ENCODE data around the gene ZC3H8.

Gene ZC3H8

DNA sequence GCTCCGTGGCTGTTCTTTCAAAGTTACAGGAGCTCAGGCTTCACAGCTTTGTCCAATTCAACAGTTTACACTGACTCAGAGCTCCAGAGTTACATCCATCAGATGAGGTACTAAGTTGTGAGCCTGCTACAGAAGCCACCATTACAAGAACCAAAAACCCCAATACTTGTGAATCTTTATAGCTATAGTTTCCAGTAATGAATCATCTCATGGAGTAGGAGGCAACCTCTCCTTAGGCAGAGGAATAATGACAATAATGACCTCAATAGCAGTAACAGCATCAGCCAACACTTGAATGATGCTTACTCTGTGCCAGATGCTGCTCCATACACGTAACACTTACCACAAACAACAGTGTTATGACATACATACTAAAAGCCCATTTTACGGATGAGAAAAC is 3.6 kb downstream of the ZC3H8 start:
- in situ Hi-C loops (cut with MboI; ENCODE audit: low sequenced_read_pairs, unreplicated experiment) = no loop called here
- no peak for DNase-seq (ENCODE audit: low spot score)
- TF ChIP-seq CTCF (IDR thresholded peaks at IDR 0.05; ENCODE audit: borderline replicate concordance, control extremely low read depth, extremely low read depth, insufficient read depth, missing control alignments) = no peak

GRCh38 chr2:112244854-112245253 is 10.0 kb downstream of the ZC3H8 start:
- TF ChIP-seq CTCF (IDR thresholded peaks at IDR 0.05; ENCODE audit: borderline replicate concordance, control extremely low read depth, extremely low read depth, insufficient read depth, missing control alignments) = no peak
- in situ Hi-C loops (cut with MboI; ENCODE audit: low sequenced_read_pairs, unreplicated experiment) = no loop called here
- DNase-seq (ENCODE audit: low spot score) = no peak

GRCh38 chr2:112243233-112243632 is 11.6 kb downstream of the ZC3H8 start:
- DNase-seq (ENCODE audit: low spot score) = no peak
- in situ Hi-C loops (cut with MboI; ENCODE audit: low sequenced_read_pairs, unreplicated experiment) = no loop called here
- no peak for TF ChIP-seq CTCF (IDR thresholded peaks at IDR 0.05; ENCODE audit: borderline replicate concordance, control extremely low read depth, extremely low read depth, insufficient read depth, missing control alignments)

DNA sequence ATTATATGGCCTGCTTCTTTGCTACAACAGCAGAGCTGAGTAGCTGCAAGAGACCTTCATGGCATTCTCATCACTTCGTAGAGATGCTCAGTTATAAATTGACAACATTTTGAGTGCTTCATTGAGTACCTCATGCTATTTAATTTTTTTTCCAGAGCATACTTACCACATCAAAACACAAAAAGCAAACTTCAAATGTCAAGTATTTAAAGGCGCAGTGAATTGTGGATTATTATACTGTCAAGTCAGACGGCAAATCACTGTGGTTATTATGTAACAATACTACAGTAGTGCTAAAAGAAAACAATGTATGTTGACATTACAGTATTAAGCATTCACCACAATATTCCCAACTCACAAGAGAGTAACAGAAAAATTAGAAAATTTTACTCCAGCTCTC is 12.5 kb downstream of the ZC3H8 start:
- no peak for DNase-seq (ENCODE audit: low spot score)
- TF ChIP-seq CTCF (IDR thresholded peaks at IDR 0.05; ENCODE audit: borderline replicate concordance, control extremely low read depth, extremely low read depth, insufficient read depth, missing control alignments) = no peak
- in situ Hi-C loops (cut with MboI; ENCODE audit: low sequenced_read_pairs, unreplicated experiment) = no loop called here

DNA sequence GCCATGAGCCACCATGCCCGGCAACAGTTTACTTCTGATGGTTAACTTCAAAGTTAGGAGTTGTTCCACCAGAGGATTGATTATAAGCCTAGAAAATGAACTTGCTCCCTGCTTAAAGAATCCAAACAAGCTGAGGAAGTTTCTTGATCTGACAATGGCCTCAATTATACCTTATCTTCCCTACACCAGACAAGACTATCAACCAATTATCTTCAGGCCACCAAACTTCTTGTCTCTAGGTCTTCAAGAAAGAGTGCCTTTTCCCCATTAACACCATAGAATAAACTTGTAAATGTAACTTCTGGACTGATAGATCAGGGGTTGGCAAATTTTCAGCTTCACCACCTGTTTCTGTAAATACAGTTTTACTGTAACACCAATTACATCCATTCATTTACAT is 15.0 kb downstream of the ZC3H8 start:
- no peak for DNase-seq (ENCODE audit: low spot score)
- in situ Hi-C loops (cut with MboI; ENCODE audit: low sequenced_read_pairs, unreplicated experiment) = no loop called here
- no peak for TF ChIP-seq CTCF (IDR thresholded peaks at IDR 0.05; ENCODE audit: borderline replicate concordance, control extremely low read depth, extremely low read depth, insufficient read depth, missing control alignments)

GRCh38 chr2:112230371-112230770 is 24.5 kb downstream of the ZC3H8 start:
- in situ Hi-C loops (cut with MboI; ENCODE audit: low sequenced_read_pairs, unreplicated experiment) = no loop called here
- no peak for TF ChIP-seq CTCF (IDR thresholded peaks at IDR 0.05; ENCODE audit: borderline replicate concordance, control extremely low read depth, extremely low read depth, insufficient read depth, missing control alignments)
- no peak for DNase-seq (ENCODE audit: low spot score)

GRCh38 chr2:112229348-112229747 is 25.5 kb downstream of the ZC3H8 start:
- DNase-seq (ENCODE audit: low spot score) = no peak
- in situ Hi-C loops (cut with MboI; ENCODE audit: low sequenced_read_pairs, unreplicated experiment) = no loop called here
- TF ChIP-seq CTCF (IDR thresholded peaks at IDR 0.05; ENCODE audit: borderline replicate concordance, control extremely low read depth, extremely low read depth, insufficient read depth, missing control alignments) = no peak
